BJ (cell line): ENCODE measurements around the gene TMEM131. TPM values are rescaled to one million over a fixed set of nuclear protein-coding genes. Genes with fewer than 3 reads are reported as not detected.

ENCODE experiments used
- CTCF ChIA-PET: fragments of 350-600 bp; formaldehyde crosslinking; extraction: SDS; loops from one replicate; lab custom pipeline; 2021; ENCODE audit warnings: antibody characterized with exemption, inconsistent platforms; lab: Yijun Ruan, JAX
- POLR2A ChIA-PET: fragments of 300-600 bp; sonication (Branson Sonifier 250); formaldehyde crosslinking; extraction: SDS; loops from one replicate; lab custom pipeline; 2021; ENCODE audit warnings: antibody characterized with exemption; lab: Charles Lee
- DNase-seq: peaks from one replicate; pipeline ENCODE4 v3.0.0-alpha.2; 2011; ENCODE audit warnings: low read depth
- H3K27me3 ChIP-seq: 2 replicates; pipeline ENCODE4 v1.6.0; 2011; ENCODE audit warnings: low read length; ENCODE audit not compliant: control insufficient read depth, insufficient read depth
- H3K36me3 ChIP-seq: 2 replicates; pipeline ENCODE4 v1.5.1; 2011; ENCODE audit warnings: low read length; ENCODE audit not compliant: control insufficient read depth, insufficient read depth
- H3K4me3 ChIP-seq: 2 replicates; pipeline ENCODE4 v1.5.1; 2011; ENCODE audit warnings: low read depth, mild to moderate bottlenecking, control low read depth, low read length
- CTCF ChIP-seq: IDR thresholded peaks from 2 replicates; pipeline ENCODE4 v1.5.1; 2011; ENCODE audit warnings: low read depth, mild to moderate bottlenecking, control low read depth, inconsistent platforms, low read length, moderate library complexity; ENCODE audit not compliant: insufficient read depth
- polyA plus RNA-seq: library from polyadenylated mRNA; depleted of rRNA; stranded (reverse); fragments of >200 nt; gene quantifications from 2 replicates; pipeline ENCODE4 v1.2.3, GENCODE V29; 2011

Gene TMEM131
- polyA plus RNA-seq, 1 experiment, result 11.8 TPM

GRCh38 chr2:97765933-97766332 is 229.8 kb downstream of the TMEM131 start:
- POLR2A ChIA-PET, result no interaction called here
- no peak for TF ChIP-seq CTCF
- Histone ChIP-seq H3K27me3 (no peaks in the 10 kb centered on the region), H3K36me3 (peaks cover 18% of the 10 kb centered on the region), H3K4me3 (no peak overlapping the region)
- CTCF ChIA-PET, result interaction anchor here (3.1 kb wide), 1 partner anchor 11 kb away, joined by 13 read pairs; no protein-coding TSS in a partner anchor
- DNase-seq, result no peak

- Histone ChIP-seq H3K36me3 (peaks cover 23% of the 10 kb centered on the region), H3K27me3 (no peaks in the 10 kb centered on the region), H3K4me3 (no peak overlapping the region)
- no peak for TF ChIP-seq CTCF
- ChIA-PET CTCF (interaction anchor here (0.7 to 3.1 kb wide), 3 partner anchors 10 to 12 kb away, joined by 3 to 13 read pairs (median 7); no protein-coding TSS in a partner anchor), POLR2A (no interaction called here)
- no peak for DNase-seq
Observed at GRCh38 chr2:97764559-97765263, 231.0 kb downstream of the TMEM131 start.

DNA sequence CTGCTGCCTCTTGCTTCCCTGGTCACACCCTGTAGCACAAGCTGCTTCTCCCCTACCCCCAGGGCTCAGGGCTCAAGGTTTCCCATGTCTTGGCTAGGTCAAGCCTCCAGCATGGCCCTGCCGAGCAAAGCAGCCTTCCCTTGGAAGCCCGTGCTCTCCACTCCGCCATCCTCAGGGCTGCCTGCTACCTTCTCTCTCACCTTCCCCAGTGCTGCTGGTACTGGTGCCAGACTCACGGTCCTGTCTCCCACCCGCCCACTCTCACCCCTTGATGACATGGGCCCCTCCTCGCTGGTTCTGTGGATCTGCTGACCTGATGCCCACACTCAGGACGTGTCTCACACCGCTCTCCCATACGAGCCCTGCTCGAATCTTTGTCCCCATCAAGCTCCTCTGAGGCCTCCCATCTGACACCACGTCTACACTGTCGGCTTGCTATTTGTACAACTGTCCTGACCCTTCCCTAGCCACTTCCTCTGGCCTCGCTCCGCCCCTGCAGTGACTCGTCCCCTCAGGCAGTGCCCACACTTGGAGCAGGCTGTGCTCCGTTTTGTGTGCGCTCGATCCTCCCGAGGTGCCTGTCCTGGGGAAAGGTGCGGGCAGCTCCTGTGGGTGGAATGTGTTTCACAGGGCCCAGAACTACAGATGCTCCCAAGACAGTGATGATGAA is 232.4 kb downstream of the TMEM131 start:
- no peak overlapping the region for H3K4me3 ChIP-seq
- ChIA-PET POLR2A (no interaction called here), CTCF (interaction anchor here (0.6 to 1.6 kb wide), 4 partner anchors 9 to 239 kb away, joined by 3 to 7 read pairs (median 4); no protein-coding TSS in a partner anchor)
- no peaks in the 10 kb centered on the region for H3K27me3 ChIP-seq
- H3K36me3 ChIP-seq, result peaks cover 29% of the 10 kb centered on the region
- no peak for TF ChIP-seq CTCF
- no peak for DNase-seq

GRCh38 chr2:97761192-97761591 is 234.6 kb downstream of the TMEM131 start:
- CTCF ChIA-PET, result interaction anchor here (1.1 kb wide), 1 partner anchor 24 kb away, joined by 3 read pairs; no protein-coding TSS in a partner anchor
- POLR2A ChIA-PET, result no interaction called here
- no peaks in the 10 kb centered on the region for H3K27me3 ChIP-seq
- no peak overlapping the region for H3K4me3 ChIP-seq
- TF ChIP-seq CTCF, result no peak
- DNase-seq, result no peak
- H3K36me3 ChIP-seq, result peaks cover 30% of the 10 kb centered on the region

DNA sequence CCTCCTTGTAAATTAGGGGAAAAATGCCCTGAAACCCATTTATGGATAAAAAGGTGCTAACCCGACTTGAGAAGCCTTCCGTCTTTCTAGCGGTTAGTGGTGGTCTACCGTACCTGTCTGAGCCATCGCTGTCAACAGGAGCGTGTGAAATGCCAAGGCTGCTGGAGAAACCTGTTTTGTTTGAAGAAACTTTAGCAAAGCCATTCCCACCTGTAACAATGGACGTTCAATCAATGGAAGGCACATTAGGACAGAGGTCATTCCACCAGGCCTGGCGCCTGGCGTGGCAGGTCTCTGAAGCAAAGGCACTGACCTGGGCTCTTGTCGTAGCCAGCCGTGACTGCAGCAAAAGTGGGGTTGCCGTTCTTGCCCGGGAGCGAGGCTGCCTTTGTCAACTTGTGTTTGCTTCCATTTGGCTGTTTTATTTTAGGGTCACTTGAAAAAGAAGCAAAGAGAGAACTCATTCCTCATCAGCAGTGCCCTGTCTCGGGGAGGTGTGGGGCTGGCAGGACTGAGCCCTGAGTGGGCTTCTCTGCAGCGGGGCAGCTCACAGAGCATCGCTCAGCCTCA is 235.2 kb downstream of the TMEM131 start:
- no peak overlapping the region for H3K4me3 ChIP-seq
- H3K27me3 ChIP-seq, result no peaks in the 10 kb centered on the region
- peaks cover 32% of the 10 kb centered on the region for H3K36me3 ChIP-seq
- POLR2A ChIA-PET, result no interaction called here
- no peak for TF ChIP-seq CTCF
- CTCF ChIA-PET, result no interaction called here
- DNase-seq, result no peak
